Endothelial cell (in vitro differentiated cells): Measurements from ENCODE around the gene ACAP1. TPM values are rescaled to one million over a fixed set of nuclear protein-coding genes. Genes with fewer than 3 reads are reported as not detected.

Experiments used
- DNase-seq: peaks from one replicate; pipeline ENCODE4 v3.0.0; 2021; ENCODE audit warnings: low spot score
- H3K27ac Mint-ChIP-seq: one replicate; pipeline ENCODE4 v1.8.0; 2021; ENCODE audit warnings: mixed read lengths, inconsistent platforms; ENCODE audit not compliant: unreplicated experiment
- H3K27me3 Mint-ChIP-seq: one replicate; pipeline ENCODE4 v1.8.0; 2021; ENCODE audit warnings: mild to moderate bottlenecking, moderate library complexity, mixed read lengths, inconsistent platforms; ENCODE audit not compliant: unreplicated experiment
- H3K36me3 Mint-ChIP-seq: one replicate; pipeline ENCODE4 v1.8.0; 2021; ENCODE audit warnings: mild to moderate bottlenecking, low read depth, mixed read lengths, inconsistent platforms; ENCODE audit not compliant: unreplicated experiment
- H3K4me1 Mint-ChIP-seq: one replicate; pipeline ENCODE4 v1.8.0; 2021; ENCODE audit warnings: mild to moderate bottlenecking, mixed read lengths, inconsistent platforms; ENCODE audit not compliant: unreplicated experiment
- H3K4me3 Mint-ChIP-seq: one replicate; pipeline ENCODE4 v1.8.0; 2021; ENCODE audit warnings: mild to moderate bottlenecking, mixed read lengths, inconsistent platforms; ENCODE audit not compliant: unreplicated experiment
- H3K9me3 Mint-ChIP-seq: one replicate; pipeline ENCODE4 v1.8.0; 2021; ENCODE audit warnings: mixed read lengths, inconsistent platforms; ENCODE audit not compliant: unreplicated experiment
- total RNA-seq: library from RNA; stranded (reverse); fragmentation: NEBNext Ultra II Directional; extraction: Animal tissue kit (Norgen Biotek cat#: 25700); gene quantifications from one replicate; pipeline ENCODE4 v1.2.1, GENCODE V29; 2021; ENCODE audit not compliant: unreplicated experiment
- TF ChIP-seq, protein P1 (sequence below): fragments of 200-600 bp; sonication (generic); IDR thresholded peaks from one replicate; pipeline ENCODE4 v1.5.0; 2021; ENCODE audit warnings: antibody characterized with exemption; ENCODE audit not compliant: unreplicated experiment

Gene ACAP1
- total RNA-seq, 1 donor from 2014 or later = 5.5 TPM

DNA sequence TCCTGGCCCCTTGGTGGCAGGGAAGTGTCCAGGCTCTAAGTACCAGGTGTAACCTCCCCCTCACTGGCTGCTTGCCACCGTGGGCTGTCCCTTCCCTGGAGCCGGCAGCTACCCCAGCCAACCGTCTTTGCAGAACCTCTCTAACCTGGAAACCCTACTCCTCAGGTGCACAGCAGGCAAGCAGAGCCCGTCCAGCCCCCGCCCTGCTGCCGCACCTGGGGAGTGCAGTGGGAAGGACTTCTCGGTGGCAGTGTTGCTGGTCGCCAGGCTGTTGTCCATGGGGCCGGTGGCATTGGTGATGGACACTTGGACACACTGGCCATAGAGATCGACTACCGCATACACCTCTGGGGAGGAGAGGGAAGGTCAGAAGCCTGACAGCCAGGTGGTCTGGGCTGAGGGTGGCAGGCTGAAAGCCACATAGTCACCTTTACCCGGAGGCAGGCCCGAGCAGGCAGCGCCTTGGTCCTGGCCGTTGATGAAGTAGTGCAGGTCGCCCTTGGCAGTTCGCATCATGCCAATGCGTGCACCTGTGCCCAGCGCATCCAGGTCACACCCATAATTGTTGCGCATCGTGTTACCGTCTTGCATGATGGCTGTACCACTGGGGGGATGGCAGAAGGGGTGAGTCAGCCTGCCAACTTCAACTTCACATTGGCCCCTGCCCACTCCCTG, 13.7 kb upstream of the ACAP1 start:
- TF ChIP-seq, protein P1, sequence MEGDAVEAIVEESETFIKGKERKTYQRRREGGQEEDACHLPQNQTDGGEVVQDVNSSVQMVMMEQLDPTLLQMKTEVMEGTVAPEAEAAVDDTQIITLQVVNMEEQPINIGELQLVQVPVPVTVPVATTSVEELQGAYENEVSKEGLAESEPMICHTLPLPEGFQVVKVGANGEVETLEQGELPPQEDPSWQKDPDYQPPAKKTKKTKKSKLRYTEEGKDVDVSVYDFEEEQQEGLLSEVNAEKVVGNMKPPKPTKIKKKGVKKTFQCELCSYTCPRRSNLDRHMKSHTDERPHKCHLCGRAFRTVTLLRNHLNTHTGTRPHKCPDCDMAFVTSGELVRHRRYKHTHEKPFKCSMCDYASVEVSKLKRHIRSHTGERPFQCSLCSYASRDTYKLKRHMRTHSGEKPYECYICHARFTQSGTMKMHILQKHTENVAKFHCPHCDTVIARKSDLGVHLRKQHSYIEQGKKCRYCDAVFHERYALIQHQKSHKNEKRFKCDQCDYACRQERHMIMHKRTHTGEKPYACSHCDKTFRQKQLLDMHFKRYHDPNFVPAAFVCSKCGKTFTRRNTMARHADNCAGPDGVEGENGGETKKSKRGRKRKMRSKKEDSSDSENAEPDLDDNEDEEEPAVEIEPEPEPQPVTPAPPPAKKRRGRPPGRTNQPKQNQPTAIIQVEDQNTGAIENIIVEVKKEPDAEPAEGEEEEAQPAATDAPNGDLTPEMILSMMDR = no peak
- H3K27ac Mint-ChIP-seq = no peak overlapping the region
- peaks cover 20% of the 10 kb centered on the region for H3K36me3 Mint-ChIP-seq
- no peak for DNase-seq
- H3K4me1 Mint-ChIP-seq = peaks cover 8% of the 10 kb centered on the region
- no peaks in the 10 kb centered on the region for H3K9me3 Mint-ChIP-seq
- no peak overlapping the region for H3K4me3 Mint-ChIP-seq
- peaks cover 11% of the 10 kb centered on the region for H3K27me3 Mint-ChIP-seq

DNA sequence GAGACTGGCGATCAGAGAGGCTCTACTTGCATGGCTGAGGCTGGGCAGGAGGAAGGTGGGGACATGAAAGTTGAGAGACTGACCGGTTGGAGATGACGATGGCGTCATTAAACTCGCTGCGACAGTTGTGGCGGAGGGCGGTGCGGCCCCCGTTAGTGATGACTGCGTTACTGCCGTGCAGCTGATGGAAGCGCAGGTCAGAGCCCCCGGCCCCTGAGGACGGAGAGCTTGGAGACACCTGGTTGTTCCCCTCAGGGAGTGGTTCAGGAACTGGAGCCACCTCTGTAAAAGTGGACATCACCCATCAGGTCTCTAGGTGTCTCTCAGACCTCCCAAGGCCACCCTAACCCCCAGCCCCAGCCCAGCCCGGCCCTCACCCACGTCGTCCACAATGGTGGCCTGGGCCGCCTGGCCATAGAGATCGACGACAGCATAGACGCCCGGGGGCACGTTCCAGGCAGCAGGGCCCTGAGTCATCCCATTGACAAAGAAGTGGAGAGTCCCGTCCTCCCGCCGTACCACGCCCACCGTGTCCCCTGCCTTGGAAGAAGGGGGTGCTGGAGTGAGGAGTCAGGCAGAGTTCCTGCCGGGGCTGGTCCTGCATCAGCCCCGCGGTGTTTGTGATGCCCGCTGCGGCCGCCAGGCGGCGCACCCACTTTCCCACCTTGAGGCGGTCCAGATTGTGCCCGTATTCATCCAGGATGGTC, 12.4 kb upstream of the ACAP1 start:
- Mint-ChIP-seq H3K36me3 (peaks cover 26% of the 10 kb centered on the region), H3K27ac (no peak overlapping the region)

DNA sequence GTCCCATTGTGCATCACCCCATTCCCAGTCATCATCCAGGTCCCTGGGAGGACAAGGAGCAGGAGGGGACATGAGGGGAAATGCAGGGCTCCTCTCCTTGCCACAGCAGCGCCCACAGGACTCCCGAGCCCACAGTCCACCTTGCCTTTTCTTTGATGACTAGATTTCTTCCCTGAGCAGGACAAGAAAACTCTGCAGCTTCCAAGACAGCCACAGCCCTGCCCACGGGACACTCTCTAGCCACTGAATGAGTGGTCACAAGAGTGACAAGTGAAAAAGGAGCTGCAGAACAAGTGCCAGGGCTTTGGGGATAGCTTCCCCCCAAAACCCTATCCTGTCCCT, 11.9 kb upstream of the ACAP1 start:
- no peak for DNase-seq
- Mint-ChIP-seq H3K4me1 (peaks cover 11% of the 10 kb centered on the region), H3K36me3 (peaks cover 25% of the 10 kb centered on the region), H3K9me3 (no peaks in the 10 kb centered on the region), H3K27ac (no peak overlapping the region), H3K4me3 (no peak overlapping the region), H3K27me3 (peaks cover 12% of the 10 kb centered on the region)
- TF ChIP-seq, protein P1 = peak; percentile 64

More for the DNA sequence above, 12.4 kb upstream of the ACAP1 start:
- Mint-ChIP-seq H3K9me3 (no peaks in the 10 kb centered on the region), H3K4me1 (peaks cover 11% of the 10 kb centered on the region), H3K27me3 (peaks cover 13% of the 10 kb centered on the region), H3K4me3 (no peak overlapping the region)
- DNase-seq = peak; percentile 82
- TF ChIP-seq, protein P1 = peak; percentile 89

DNA sequence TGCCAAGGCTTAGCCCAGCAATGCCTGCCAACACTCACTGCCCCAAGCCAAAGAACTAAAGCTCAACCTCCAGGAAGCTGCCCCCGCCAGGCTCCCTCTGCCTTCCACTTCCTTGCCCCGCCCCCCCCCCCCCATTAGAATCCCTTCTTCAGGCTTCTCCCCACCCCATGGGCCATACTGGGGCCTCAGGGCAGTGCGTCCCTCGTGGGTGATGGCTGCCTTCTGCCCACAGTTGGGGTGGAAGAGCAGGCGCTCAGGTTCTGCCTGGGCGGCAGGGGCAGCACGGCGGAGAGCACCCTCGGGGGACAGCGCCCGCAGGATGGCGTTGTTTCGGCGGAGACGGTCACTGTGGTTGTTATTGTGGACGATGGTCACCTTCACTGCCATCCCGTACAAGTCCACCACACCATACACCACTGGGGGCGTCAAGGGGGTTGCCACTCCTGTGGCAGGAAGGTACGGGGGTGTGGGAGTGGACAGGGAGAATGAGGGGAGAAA, 11.2 kb upstream of the ACAP1 start:
- no peak for DNase-seq
- H3K9me3 Mint-ChIP-seq = no peaks in the 10 kb centered on the region
- H3K4me3 Mint-ChIP-seq = no peak overlapping the region
- peaks cover 16% of the 10 kb centered on the region for H3K4me1 Mint-ChIP-seq
- peaks cover 15% of the 10 kb centered on the region for H3K27me3 Mint-ChIP-seq
- peak overlapping the region; percentile 42 for H3K27ac Mint-ChIP-seq
- TF ChIP-seq, protein P1 = no peak
- peaks cover 29% of the 10 kb centered on the region for H3K36me3 Mint-ChIP-seq

DNA sequence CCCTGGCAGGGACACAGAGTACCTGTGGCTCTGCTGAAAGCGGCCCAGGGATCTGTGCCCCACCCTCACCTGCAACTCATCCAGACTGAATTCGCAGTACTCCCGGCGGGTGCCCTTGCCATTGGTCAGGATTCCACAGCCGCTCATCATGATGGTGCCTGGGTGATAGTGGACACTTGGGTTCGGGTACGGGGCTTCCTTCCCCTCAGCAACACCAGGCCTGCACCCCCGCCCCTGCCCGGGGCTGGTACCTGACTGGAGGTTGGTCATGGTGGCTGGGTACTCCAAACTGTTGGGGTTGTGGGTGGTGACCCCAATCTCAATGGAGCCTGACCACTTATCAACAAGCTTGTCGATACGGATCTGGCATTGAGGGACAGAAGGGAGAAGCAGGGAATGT, 10.1 kb upstream of the ACAP1 start:
- DNase-seq = no peak
- H3K36me3 Mint-ChIP-seq = peaks cover 24% of the 10 kb centered on the region
- no peaks in the 10 kb centered on the region for H3K9me3 Mint-ChIP-seq
- H3K27ac Mint-ChIP-seq = no peak overlapping the region
- no peak overlapping the region for H3K4me3 Mint-ChIP-seq
- TF ChIP-seq, protein P1 = no peak
- peaks cover 15% of the 10 kb centered on the region for H3K27me3 Mint-ChIP-seq
- peaks cover 17% of the 10 kb centered on the region for H3K4me1 Mint-ChIP-seq
